ENCODE results near the gene FIBIN. TPM values are rescaled to one million over a fixed set of nuclear protein-coding genes. Genes with fewer than 3 reads are reported as not detected.

Gene FIBIN
- total RNA-seq, 1 experiment from 2014 or later: not detected

DNA sequence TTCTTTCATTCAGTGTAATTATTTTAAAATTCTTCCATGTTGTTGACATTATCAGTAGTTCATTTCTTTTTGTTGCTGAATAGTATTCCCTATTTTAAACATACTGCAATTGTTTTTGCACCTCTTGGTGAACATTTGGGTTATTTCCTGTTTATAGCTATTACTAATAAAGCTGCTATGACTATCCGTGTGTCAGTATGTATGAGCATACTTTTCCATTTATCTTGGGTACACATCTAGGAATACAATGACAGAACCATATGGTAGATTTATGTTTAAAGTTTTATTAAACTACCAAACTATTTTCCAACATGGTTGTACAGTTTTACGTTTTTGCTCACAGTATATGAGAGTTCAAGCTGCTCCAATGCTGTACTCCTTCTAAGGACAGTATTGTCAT lies 22.0 kb upstream of the FIBIN start:
- Histone ChIP-seq H2BK120ac (ENCODE audit: low read depth, low read length, poor library complexity, severe bottlenecking) (no peak overlapping the region), H3K9ac (ENCODE audit: extremely low read depth, insufficient read length, low read length) (no peak overlapping the region), H3K23me2 (ENCODE audit: insufficient read length, low read depth, low read length, poor library complexity, severe bottlenecking) (no peaks in the 10 kb centered on the region), H3K27me3 (ENCODE audit: insufficient read depth, low read length) (no peaks in the 10 kb centered on the region), H3K4ac (ENCODE audit: low read depth, low read length) (no peak overlapping the region), H2BK5ac (ENCODE audit: insufficient read length, low read length) (no peak overlapping the region), H3K79me2 (ENCODE audit: insufficient read depth, low read length) (no peaks in the 10 kb centered on the region), H3K4me1 (ENCODE audit: insufficient read depth, low read length) (no peaks in the 10 kb centered on the region), H3K56ac (ENCODE audit: insufficient read length, low read depth, low read length) (no peak overlapping the region), H2AK5ac (ENCODE audit: insufficient read length, low read length) (no peak overlapping the region), H4K20me1 (ENCODE audit: control insufficient read depth, insufficient read depth, insufficient read length) (no peaks in the 10 kb centered on the region), H2BK12ac (ENCODE audit: insufficient read length, low read depth, low read length) (no peak overlapping the region), H2BK20ac (ENCODE audit: low read depth, low read length, poor library complexity, severe bottlenecking) (no peak overlapping the region), H3K27ac (ENCODE audit: insufficient read length, low read depth, low read length) (no peak overlapping the region), H3K18ac (ENCODE audit: insufficient read length, low read depth, low read length) (no peak overlapping the region), H3K9me3 (ENCODE audit: control insufficient read depth, low read depth, low read length) (no peaks in the 10 kb centered on the region), H3T11ph (ENCODE audit: low read length) (no peak overlapping the region), H3K79me1 (ENCODE audit: insufficient read depth, low read depth, low read length, poor library complexity, severe bottlenecking) (no peaks in the 10 kb centered on the region), H4K8ac (replicated peaks; ENCODE audit: insufficient read length, low read depth, low read length) (no peak overlapping the region), H4K5ac (ENCODE audit: insufficient read length, low read depth, low read length) (no peak overlapping the region), H3K4me2 (ENCODE audit: insufficient read depth, insufficient read length, low read length) (no peak overlapping the region), H2AFZ (ENCODE audit: low read length) (no peak overlapping the region), H4K91ac (ENCODE audit: insufficient read length, low read depth, low read length) (no peak overlapping the region), H2BK15ac (ENCODE audit: low read depth, low read length) (no peak overlapping the region), H3K23ac (ENCODE audit: insufficient read length, low read depth, low read length) (no peak overlapping the region), H3K14ac (ENCODE audit: insufficient read depth, low read length) (no peak overlapping the region)
- Mint-ChIP-seq H3K27ac (no peak overlapping the region), H3K4me1 (no peaks in the 10 kb centered on the region; a peak in 1 of 4 replicates), H3K36me3 (ENCODE audit: insufficient read depth in 1 of 3, low read depth in 3 of 3) (no peaks in the 10 kb centered on the region), H3K4me3 (no peak overlapping the region), H3K27me3 (ENCODE audit: low read depth) (no peaks in the 10 kb centered on the region), H3K9me3 (no peaks in the 10 kb centered on the region)
- no CpG with 5 or more reads among the region's 2 CpGs for WGBS (ENCODE audit: extremely low coverage, insufficient read length, low lambda C conversion rate)
- TF ChIP-seq CTCF (conservative IDR thresholded peaks at IDR 0.05): no peak
- no peak for DNase-seq
